ENCODE results near the gene FNDC11.
"Not testable (repeated sequence)": the region's sequence is repeated elsewhere in the genome, so short reads cannot be mapped to it uniquely, and the experiment has no call there.

Gene FNDC11

DNA sequence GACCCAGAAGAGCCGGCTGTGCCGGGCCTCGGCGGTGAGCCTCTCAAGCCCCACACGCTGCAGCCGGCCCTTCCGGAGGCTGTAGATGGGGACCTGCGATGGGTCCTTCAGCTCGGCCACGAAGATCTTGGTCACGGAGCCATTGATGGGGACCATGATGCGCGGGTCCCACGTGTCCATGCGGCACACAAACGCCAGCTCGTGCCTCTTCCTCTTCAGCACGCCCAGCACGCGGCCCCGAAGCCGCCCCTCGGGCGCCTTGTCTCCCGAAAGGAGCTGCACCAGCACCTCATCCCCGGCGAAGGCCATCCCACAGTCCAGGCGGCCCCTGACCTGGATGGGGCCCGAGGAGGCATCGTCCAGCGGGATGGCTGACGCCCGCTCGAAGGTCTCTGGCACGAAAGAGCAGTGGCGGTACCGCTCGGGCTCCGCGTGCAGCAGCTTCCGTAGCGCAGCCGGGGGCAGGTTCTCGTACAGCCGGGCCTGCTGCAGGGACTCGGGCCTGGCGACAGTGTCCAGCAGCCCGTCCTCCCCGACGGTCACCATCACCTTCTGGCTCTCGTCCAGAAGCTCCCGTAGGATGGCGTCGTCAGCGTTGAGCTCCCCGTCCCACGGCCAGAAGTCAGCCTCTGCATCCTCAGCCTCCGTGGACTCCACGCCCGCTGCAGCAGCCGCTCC lies 11.2 kb downstream of the FNDC11 start:
- no peak for DNase-seq (ENCODE audit: low read depth in 1 of 2, low spot score in 1 of 2)
- in situ Hi-C loops (cut with HindIII; ENCODE audit: low pct_unique_long_range_greater_than_20kb, low sequenced_read_pairs), result no loop called here
- no peak for TF ChIP-seq JUND (IDR thresholded peaks at IDR 0.05; ENCODE audit: low read depth)

- in situ Hi-C loops (cut with HindIII; ENCODE audit: low pct_unique_long_range_greater_than_20kb, low sequenced_read_pairs), result no loop called here
- DNase-seq (ENCODE audit: low read depth in 1 of 2, low spot score in 1 of 2), result no peak
- TF ChIP-seq JUND (IDR thresholded peaks at IDR 0.05; ENCODE audit: low read depth), result no peak
Observed at GRCh38 chr20:63565699-63566335, 11.9 kb downstream of the FNDC11 start.

- TF ChIP-seq JUND (IDR thresholded peaks at IDR 0.05; ENCODE audit: low read depth), result no peak
- in situ Hi-C loops (cut with HindIII; ENCODE audit: low pct_unique_long_range_greater_than_20kb, low sequenced_read_pairs), result no loop called here
- DNase-seq (ENCODE audit: low read depth in 1 of 2, low spot score in 1 of 2), result no peak
Observed at GRCh38 chr20:63566395-63567135, 12.6 kb downstream of the FNDC11 start.

DNA sequence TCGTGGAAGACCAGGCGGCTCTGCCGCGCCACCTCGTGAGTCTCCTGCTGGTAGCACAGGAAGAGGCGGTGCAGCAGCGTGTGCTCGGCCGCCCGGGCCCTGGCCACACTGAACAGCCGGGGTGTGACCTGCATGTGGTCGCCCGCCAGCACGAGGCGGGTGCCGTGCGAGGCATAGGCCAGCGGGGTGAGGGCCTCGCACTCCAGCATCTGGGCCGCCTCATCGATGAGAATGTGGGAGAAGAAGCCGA lies 13.1 kb downstream of the FNDC11 start:
- in situ Hi-C loops (cut with HindIII; ENCODE audit: low pct_unique_long_range_greater_than_20kb, low sequenced_read_pairs), result no loop called here
- no peak for TF ChIP-seq JUND (IDR thresholded peaks at IDR 0.05; ENCODE audit: low read depth)
- no peak for DNase-seq (ENCODE audit: low read depth in 1 of 2, low spot score in 1 of 2)

DNA sequence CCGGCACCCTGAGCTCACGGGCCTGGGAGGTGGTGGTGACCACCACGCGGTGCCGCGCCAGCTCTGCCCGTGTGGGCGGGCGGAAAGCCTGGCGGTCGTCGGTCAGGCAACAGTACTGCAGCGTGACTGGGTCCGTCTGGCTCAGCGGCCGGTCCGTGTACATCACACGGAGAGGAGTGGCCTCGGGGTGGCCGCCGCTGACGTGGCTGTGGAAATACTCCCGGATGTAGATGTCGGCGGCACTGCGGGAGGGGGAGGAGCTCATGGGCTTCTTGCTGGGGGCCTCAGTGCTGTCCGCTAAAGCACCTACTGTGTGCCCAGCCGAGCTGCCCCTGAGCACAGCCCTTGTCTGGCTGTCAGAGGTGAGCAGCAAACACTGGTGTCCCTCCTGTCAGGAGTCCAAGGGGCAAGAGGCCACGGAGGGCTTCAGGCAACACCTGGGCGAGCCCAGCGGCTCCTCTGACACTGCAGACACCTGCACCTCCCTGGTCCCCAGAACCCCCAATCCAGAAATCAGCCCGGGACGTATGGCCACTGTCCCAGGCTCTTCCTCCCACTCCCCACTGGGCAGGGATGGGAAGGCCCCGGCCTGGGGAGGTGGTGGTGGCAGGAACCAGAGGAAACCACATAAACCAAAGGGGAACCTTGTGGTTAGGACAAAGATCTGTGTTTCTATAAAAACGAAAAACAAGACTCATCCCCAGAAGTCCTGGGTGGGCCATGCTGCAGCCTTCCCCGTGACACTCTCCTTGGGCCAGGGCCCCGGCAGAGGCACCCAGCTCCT lies 13.6 kb downstream of the FNDC11 start:
- DNase-seq (ENCODE audit: low read depth in 1 of 2, low spot score in 1 of 2), result no peak
- in situ Hi-C loops (cut with HindIII; ENCODE audit: low pct_unique_long_range_greater_than_20kb, low sequenced_read_pairs), result no loop called here
- no peak for TF ChIP-seq JUND (IDR thresholded peaks at IDR 0.05; ENCODE audit: low read depth)

DNA sequence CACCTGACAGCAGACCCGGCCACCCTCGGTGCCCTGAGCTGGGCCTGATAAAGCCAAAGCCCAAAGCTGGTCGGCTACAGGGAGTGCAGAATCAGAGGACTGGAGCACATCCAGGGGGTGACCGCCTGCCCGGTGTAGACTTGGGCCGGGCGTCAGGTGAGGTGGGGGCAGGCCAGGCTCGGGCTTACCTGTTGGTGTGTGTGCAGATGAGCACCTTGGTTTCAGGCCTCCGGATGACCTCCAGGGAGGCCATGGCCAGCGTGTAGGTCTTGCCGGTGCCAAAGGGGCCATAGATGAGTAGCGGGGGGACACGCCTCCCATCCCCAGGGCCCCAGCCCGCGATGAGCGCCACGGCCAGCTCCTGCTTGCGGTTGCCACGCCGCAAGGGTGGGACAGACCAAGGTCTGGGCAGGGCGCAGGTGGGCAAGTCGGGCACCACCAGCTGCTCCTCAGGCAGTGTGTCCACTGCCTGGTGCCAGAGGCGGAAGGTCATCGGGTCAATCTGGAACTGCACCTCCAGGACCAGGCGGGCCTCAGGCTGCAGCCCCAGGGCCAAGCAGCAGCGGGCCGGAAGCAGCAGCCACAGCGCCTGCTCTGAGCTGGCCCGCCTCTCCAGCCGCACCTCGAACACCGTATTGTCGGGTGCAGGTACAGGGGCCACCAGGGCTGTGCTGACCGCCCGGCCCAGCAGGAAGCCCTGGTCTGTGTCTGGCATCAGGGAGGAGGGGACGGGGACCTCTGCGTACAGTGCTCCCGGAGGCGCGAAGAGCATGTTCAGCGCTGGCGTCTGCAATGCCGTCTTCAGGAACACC lies 14.4 kb downstream of the FNDC11 start:
- no peak for TF ChIP-seq JUND (IDR thresholded peaks at IDR 0.05; ENCODE audit: low read depth)
- DNase-seq (ENCODE audit: low read depth in 1 of 2, low spot score in 1 of 2), result no peak
- in situ Hi-C loops (cut with HindIII; ENCODE audit: low pct_unique_long_range_greater_than_20kb, low sequenced_read_pairs), result no loop called here

GRCh38 chr20:63568986-63569949 lies 15.3 kb downstream of the FNDC11 start:
- in situ Hi-C loops (cut with HindIII; ENCODE audit: low pct_unique_long_range_greater_than_20kb, low sequenced_read_pairs), result no loop called here
- no peak for TF ChIP-seq JUND (IDR thresholded peaks at IDR 0.05; ENCODE audit: low read depth)
- no peak for DNase-seq (ENCODE audit: low read depth in 1 of 2, low spot score in 1 of 2)

GRCh38 chr20:63570281-63571086 lies 16.5 kb downstream of the FNDC11 start:
- DNase-seq (ENCODE audit: low read depth in 1 of 2, low spot score in 1 of 2), result no peak
- in situ Hi-C loops (cut with HindIII; ENCODE audit: low pct_unique_long_range_greater_than_20kb, low sequenced_read_pairs), result no loop called here
- TF ChIP-seq JUND (IDR thresholded peaks at IDR 0.05; ENCODE audit: low read depth), result no peak

DNA sequence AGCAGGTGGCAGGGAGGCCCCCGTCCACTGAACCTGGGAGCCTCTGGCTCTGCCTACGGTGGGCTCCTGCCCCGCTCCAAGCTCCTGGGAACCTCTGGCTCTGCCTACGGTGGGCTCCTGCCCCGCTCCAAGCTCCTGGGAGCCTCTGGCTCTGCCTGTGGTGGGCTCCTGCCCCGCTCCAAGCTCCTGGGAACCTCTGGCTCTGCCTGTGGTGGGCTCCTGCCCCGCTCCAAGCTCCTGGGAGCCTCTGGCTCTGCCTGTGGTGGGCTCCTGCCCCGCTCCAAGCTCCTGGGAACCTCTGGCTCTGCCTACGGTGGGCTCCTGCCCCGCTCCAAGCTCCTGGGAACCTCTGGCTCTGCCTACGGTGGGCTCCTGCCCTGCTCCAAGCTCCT lies 17.1 kb downstream of the FNDC11 start:
- DNase-seq (ENCODE audit: low read depth in 1 of 2, low spot score in 1 of 2); in situ Hi-C loops (cut with HindIII; ENCODE audit: low pct_unique_long_range_greater_than_20kb, low sequenced_read_pairs): not testable (repeated sequence)

DNA sequence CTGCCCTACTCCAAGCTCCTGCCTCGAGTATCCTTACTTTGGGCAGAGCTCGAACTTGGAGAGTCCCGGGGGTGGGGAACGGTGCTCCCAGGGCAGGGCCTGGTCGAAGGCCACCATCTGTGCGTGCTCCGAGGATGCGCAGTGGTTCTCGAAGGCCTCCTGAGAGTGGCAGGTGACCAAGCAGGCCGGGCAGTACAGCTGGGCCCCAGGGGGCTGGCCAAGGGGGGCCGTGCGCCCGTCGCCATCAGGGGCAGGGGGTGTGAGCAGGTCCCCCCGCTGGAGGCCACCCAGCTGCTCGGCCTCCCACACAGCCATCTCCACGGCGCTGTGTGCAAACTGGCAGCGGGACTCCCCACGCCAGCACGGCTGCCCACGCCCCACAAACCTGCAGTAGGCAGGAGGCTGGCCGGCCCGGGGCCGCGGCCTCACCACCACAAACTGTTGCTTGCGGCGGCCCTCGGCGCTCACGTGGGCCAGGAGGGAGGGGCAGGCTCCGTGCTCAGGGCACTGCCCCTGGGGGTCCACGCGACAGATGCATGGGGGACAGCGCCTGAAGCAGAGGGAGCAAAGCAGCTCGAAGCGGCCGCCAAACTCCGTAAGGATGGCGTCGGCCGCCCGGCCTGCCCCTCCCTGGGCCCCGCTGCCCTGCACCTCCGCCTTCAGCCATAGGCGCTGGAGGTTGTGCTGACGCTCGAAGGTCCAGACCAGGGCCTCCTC lies 18.3 kb downstream of the FNDC11 start:
- DNase-seq (ENCODE audit: low read depth in 1 of 2, low spot score in 1 of 2), result no peak
- TF ChIP-seq JUND (IDR thresholded peaks at IDR 0.05; ENCODE audit: low read depth), result no peak
- in situ Hi-C loops (cut with HindIII; ENCODE audit: low pct_unique_long_range_greater_than_20kb, low sequenced_read_pairs), result no loop called here
